CD14-positive monocyte (primary cell): Measurements from ENCODE around the gene POLR2L. TPM values are rescaled to one million over a fixed set of nuclear protein-coding genes. Genes with fewer than 3 reads are reported as not detected.

Experiments
- DNase-seq, 3 donors: peaks; one replicate each; pipeline ENCODE4 v3.0.0-alpha.2; 2011 to 2022
- H2AFZ ChIP-seq: 2 replicates; pipeline ENCODE4 v1.6.0; 2012; ENCODE audit warnings: mild to moderate bottlenecking, low read depth, low read length, inconsistent platforms; ENCODE audit not compliant: insufficient read depth, poor library complexity, severe bottlenecking
- H3K27ac ChIP-seq, 2 donors: 1 replicate in 1 of 2; 2 replicates in 1 of 2; pipeline ENCODE4 v1.5.1; 2012 to 2013; ENCODE audit warnings: low read length in 2 of 2, control low read depth in 1 of 2, inconsistent platforms in 1 of 2, low read depth in 1 of 2, mild to moderate bottlenecking in 1 of 2
- H3K27me3 ChIP-seq, 2 donors: one replicate each; pipeline versions ENCODE4 v1.6.0 to v1.6.1; 2011 to 2013; ENCODE audit warnings: low read length in 2 of 2; ENCODE audit not compliant: control insufficient read depth in 2 of 2, insufficient read depth in 2 of 2
- H3K36me3 ChIP-seq, 2 donors: replicated peaks in 1 of 2; 1 replicate in 1 of 2; 2 replicates in 1 of 2; pipeline versions ENCODE4 v1.5.1 to v1.6.1; 2012 to 2013; ENCODE audit warnings: low read length in 2 of 2, control low read depth in 1 of 2, inconsistent platforms in 1 of 2, mild to moderate bottlenecking in 1 of 2; ENCODE audit not compliant: insufficient read depth in 2 of 2, control insufficient read depth in 1 of 2
- H3K4me1 ChIP-seq, 2 donors: 1 replicate in 1 of 2; 2 replicates in 1 of 2; pipeline versions ENCODE4 v1.5.1 to v1.6.1; 2012 to 2013; ENCODE audit warnings: low read length in 2 of 2, control low read depth in 1 of 2, inconsistent platforms in 1 of 2, mild to moderate bottlenecking in 1 of 2, moderate library complexity in 1 of 2; ENCODE audit not compliant: insufficient read depth in 2 of 2, control insufficient read depth in 1 of 2
- H3K4me2 ChIP-seq: replicated peaks from 2 replicates; pipeline ENCODE3; 2012; ENCODE audit warnings: low read length, moderate library complexity, mild to moderate bottlenecking; ENCODE audit not compliant: poor library complexity, severe bottlenecking; ENCODE audit errors: extremely low read depth
- H3K4me3 ChIP-seq, 3 experiments: fragments of 200-600 bp in 1 of 3; sonication (generic) in 1 of 3; replicated peaks in 1 of 3; 1 replicate in 2 of 3; 2 replicates in 1 of 3; pipeline ENCODE4 v1.5.1; 2011 to 2013; ENCODE audit warnings: low read length in 3 of 3, mild to moderate bottlenecking in 3 of 3, control low read depth in 2 of 3, low read depth in 2 of 3, inconsistent platforms in 1 of 3, moderate library complexity in 1 of 3
- H3K79me2 ChIP-seq: 2 replicates; pipeline ENCODE4 v1.6.0; 2012; ENCODE audit warnings: mild to moderate bottlenecking, control low read depth, inconsistent platforms, low read length, moderate library complexity; ENCODE audit not compliant: insufficient read depth
- H3K9ac ChIP-seq: 2 replicates; pipeline ENCODE4 v1.6.0; 2017; ENCODE audit warnings: low read length, mild to moderate bottlenecking; ENCODE audit not compliant: insufficient read depth, poor library complexity, severe bottlenecking
- H3K9me3 ChIP-seq, 2 donors: replicated peaks in 1 of 2; 1 replicate in 1 of 2; 2 replicates in 1 of 2; pipeline versions ENCODE4 v1.5.1 to v1.6.1; 2012 to 2013; ENCODE audit warnings: low read length in 2 of 2, control low read depth in 1 of 2; ENCODE audit not compliant: control insufficient read depth in 1 of 2, insufficient read depth in 1 of 2
- H4K20me1 ChIP-seq: 2 replicates; pipeline ENCODE4 v1.6.0; 2012; ENCODE audit warnings: mild to moderate bottlenecking, low read length, control low read depth, moderate library complexity; ENCODE audit not compliant: insufficient read depth
- H3K27ac Mint-ChIP-seq, 7 donors: one replicate each; pipeline ENCODE4 v1.8.0; 2020; ENCODE audit warnings: mild to moderate bottlenecking in 7 of 7, mixed read lengths in 7 of 7, moderate library complexity in 6 of 7, inconsistent platforms in 2 of 7
- H3K27me3 Mint-ChIP-seq, 3 donors: one replicate each; pipeline ENCODE4 v1.8.0; 2021 to 2022; ENCODE audit warnings: low read depth in 3 of 3, mild to moderate bottlenecking in 3 of 3, mixed read lengths in 3 of 3, moderate library complexity in 3 of 3, inconsistent platforms in 1 of 3
- H3K36me3 Mint-ChIP-seq, 2 donors: one replicate each; pipeline ENCODE4 v1.8.0; 2020; ENCODE audit warnings: mixed read lengths in 2 of 2, inconsistent platforms in 1 of 2, mild to moderate bottlenecking in 1 of 2
- H3K4me1 Mint-ChIP-seq: one replicate; pipeline ENCODE4 v1.8.0; 2020; ENCODE audit warnings: mild to moderate bottlenecking, mixed read lengths
- H3K4me3 Mint-ChIP-seq, 2 donors: one replicate each; pipeline ENCODE4 v1.8.0; 2020; ENCODE audit warnings: mild to moderate bottlenecking in 2 of 2, mixed read lengths in 2 of 2, moderate library complexity in 1 of 2
- H3K9me3 Mint-ChIP-seq, 7 donors: one replicate each; pipeline ENCODE4 v1.8.0; 2020 to 2022; ENCODE audit warnings: mixed read lengths in 7 of 7, mild to moderate bottlenecking in 6 of 7, moderate library complexity in 6 of 7, inconsistent platforms in 2 of 7
- WGBS: methylation state at CpG from one replicate; pipeline ENCODE4 v1.1.5; 2013; ENCODE audit warnings: missing lambda C conversion rate; ENCODE audit not compliant: insufficient coverage; 5-methylcytosine and 5-hydroxymethylcytosine counted together
- intact Hi-C, 2 donors: fragments of 100-400 bp; cut with micrococcal nuclease; formaldehyde crosslinking; loops; one replicate each; pipeline versions ENCODE4 v1.15.0 to v1.15.1; 2023
- polyA plus RNA-seq, 3 donors: library from polyadenylated mRNA; depleted of rRNA in 1 of 3; unstranded in 2 of 3; stranded (reverse) in 1 of 3; fragments of 300-500 nt in 2 of 3; fragments of >200 nt in 1 of 3; fragmentation: Illumina TruSeq in 2 of 3; gene quantifications; 1 replicate in 2 of 3; 2 replicates in 1 of 3; pipeline ENCODE4 v1.2.3, GENCODE V29; 2012 to 2021
- TF ChIP-seq, protein P1 (sequence below): fragments of 200-600 bp; IDR thresholded peaks from one replicate; pipeline ENCODE4 v1.8.0; 2022; ENCODE audit warnings: antibody characterized with exemption, mild to moderate bottlenecking

POLR2L gene
- polyA plus RNA-seq, 3 donors, result 93.9 to 133 (median 110) TPM

DNA sequence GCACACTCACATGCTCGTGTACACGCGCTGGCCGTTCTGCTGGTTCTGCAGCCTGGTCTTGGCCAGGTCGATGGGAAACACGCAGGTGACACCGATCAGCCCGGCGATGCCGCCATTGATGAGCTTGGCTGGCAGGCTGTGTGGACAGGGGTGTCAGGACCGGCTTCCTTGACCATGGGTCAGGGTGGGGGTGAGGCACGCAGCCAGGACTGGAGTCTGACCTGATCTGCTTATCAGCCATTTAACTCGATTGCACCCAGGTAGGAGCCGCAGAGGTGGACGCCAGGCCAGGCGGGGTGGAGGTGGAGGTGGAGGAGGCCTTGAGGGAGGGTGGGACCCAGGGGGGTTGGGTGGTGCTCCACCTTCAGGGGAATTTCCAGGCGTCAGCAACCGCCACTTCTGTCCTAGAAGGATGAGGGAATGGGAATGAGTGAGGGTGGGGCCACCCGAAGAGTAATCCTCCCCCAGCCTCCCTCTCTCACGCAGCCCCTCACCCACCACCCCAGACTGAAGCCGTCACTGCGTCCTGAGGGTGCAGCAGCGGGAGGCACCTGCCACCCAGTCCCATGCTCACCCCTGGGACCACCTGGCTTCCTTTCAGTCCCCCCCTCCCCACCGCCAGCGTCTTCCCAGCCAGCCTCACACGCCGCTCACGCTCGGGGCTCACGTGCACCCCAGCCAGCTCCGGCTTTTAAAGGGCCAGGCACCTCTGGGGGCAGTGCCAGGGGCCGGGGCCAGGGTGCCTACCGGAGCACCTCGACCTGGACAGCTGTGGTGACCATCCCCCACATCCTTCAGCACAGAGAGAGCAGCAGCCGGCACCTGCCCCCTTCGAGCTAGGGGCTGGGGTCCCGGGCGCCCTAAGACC is 47.3 kb downstream of the POLR2L start:
- Histone ChIP-seq H3K9ac (no peak overlapping the region), H3K27me3 (peaks cover 0 to 6% of the 10 kb centered on the region in 2 donors)

More for the DNA sequence above, 47.3 kb downstream of the POLR2L start:
- Histone ChIP-seq H4K20me1 (peaks cover 9% of the 10 kb centered on the region), H2AFZ (no peak overlapping the region), H3K27ac (no peak overlapping the region), H3K4me1 (peaks cover 29 to 33% of the 10 kb centered on the region in 2 donors), H3K36me3 (peaks cover 5 to 13% of the 10 kb centered on the region in 2 donors), H3K9me3 (no peaks in the 10 kb centered on the region), H3K4me2 (peak overlapping the region; percentile 98), H3K79me2 (peaks cover 15% of the 10 kb centered on the region), H3K4me3 (peak overlapping the region in 1 of 3 experiments; percentile 84)
- Mint-ChIP-seq H3K9me3 (no peaks in the 10 kb centered on the region), H3K4me1 (peaks cover 18% of the 10 kb centered on the region), H3K27ac (no peak overlapping the region), H3K27me3 (peaks cover 2 to 9% (median 7%) of the 10 kb centered on the region in 3 donors), H3K36me3 (peaks cover 15 to 20% of the 10 kb centered on the region in 2 donors), H3K4me3 (peak overlapping the region in 1 of 2 donors; percentile 34)
- intact Hi-C loops, result loop anchor here in 1 of 2 donors (5.0 kb wide), 1 partner anchor 48 kb away; the partner anchor contains the start of gene TALDO1
- DNase-seq, result no peak
- TF ChIP-seq, protein P1, sequence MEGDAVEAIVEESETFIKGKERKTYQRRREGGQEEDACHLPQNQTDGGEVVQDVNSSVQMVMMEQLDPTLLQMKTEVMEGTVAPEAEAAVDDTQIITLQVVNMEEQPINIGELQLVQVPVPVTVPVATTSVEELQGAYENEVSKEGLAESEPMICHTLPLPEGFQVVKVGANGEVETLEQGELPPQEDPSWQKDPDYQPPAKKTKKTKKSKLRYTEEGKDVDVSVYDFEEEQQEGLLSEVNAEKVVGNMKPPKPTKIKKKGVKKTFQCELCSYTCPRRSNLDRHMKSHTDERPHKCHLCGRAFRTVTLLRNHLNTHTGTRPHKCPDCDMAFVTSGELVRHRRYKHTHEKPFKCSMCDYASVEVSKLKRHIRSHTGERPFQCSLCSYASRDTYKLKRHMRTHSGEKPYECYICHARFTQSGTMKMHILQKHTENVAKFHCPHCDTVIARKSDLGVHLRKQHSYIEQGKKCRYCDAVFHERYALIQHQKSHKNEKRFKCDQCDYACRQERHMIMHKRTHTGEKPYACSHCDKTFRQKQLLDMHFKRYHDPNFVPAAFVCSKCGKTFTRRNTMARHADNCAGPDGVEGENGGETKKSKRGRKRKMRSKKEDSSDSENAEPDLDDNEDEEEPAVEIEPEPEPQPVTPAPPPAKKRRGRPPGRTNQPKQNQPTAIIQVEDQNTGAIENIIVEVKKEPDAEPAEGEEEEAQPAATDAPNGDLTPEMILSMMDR, result no peak
- 89% methylated on average over 26 of the region's 38 CpGs for WGBS
